Measurements from ENCODE around the gene CHRND.
A peak's percentile ranks its signal among the peaks of the same experiment; 100 is the strongest.

Gene CHRND

DNA sequence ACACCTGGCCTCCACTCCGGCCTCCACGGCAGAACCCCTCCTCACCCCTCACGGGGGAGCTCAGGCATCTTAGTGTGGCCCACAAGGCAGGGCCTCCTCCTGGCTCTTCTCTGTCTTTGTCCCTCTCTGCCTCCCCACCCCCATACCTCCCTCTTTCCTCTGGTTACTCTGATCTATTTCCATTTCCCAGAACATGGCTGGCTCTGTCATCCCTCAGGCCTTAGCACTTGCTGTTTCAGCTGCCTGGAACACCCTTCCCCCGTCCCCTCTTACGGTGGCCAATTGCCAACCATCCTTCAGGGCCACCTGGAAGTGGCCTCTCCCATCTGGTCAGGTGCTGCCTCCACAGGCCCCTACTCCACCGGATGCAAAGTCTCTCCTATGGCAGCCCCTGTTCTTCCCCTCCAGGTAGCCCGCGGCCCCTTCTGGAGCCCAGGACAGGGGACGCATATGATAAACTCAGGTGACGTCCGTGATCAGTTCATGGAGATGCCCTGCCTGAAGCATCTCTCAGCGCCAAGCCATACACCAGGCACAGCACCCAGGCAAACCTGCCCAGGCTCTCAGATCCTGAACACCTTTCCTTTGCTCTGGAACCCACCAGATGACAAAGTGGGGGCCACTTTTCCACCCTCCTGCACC is 34.7 kb upstream of the CHRND start:
- peak overlapping the region in 1 of 3 experiments; percentile 42 for H3K4me3 Mint-ChIP-seq
- no peak for TF ChIP-seq CTCF (IDR thresholded peaks at IDR 0.05; ENCODE audit: unreplicated experiment in 3 of 3)
- H3K27me3 Mint-ChIP-seq (ENCODE audit: low read depth) = peaks cover 65% of the 10 kb centered on the region

GRCh38 chr2:232492236-232492848 is 33.6 kb upstream of the CHRND start:
- Mint-ChIP-seq H3K27ac (no peak overlapping the region), H3K36me3 (ENCODE audit: low read depth) (no peaks in the 10 kb centered on the region)
- no peak for TF ChIP-seq CTCF (IDR thresholded peaks at IDR 0.05; ENCODE audit: unreplicated experiment in 3 of 3)

More for the DNA sequence above, 34.7 kb upstream of the CHRND start:
- H3K9me3 Mint-ChIP-seq = no peaks in the 10 kb centered on the region
- no peak overlapping the region for H3K27ac Mint-ChIP-seq
- H3K36me3 Mint-ChIP-seq (ENCODE audit: low read depth) = no peaks in the 10 kb centered on the region
- peaks cover 4% of the 10 kb centered on the region for H3K4me1 Mint-ChIP-seq

DNA sequence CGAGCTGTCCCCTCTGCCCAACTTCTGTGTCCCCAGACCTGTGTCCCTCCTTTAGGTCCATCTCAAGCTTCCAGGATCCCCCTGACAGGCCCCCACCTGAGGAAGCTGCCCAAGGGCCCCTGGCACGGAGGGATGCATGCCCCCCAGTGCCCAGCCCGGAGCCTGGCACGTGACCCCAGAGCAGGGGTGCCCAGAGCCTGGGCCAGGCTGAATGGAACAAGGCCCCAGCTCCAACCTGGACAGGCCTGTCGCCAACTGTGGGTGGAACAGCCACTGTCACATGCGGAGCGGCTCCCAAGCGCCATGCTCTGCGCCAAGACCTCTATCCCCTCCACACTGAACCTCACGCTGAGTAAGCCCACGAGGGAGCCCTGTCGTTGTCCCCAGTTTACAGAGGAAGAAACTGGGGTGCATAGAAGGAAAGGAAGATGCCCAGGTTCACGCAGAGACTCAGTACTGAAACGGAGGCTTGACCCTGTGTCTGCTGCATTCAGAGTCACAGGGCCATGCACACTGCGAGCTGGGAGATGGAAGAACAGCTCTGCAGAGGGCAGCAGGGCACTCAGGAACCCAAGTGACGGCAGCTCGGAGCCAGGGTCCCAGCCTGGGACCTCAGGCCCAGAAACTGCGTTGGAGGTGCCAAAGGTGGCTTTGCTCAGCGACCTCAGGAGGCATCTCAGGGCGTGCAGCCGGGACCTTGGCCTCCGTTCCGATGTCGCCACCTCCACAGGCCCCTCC is 32.8 kb upstream of the CHRND start:
- Mint-ChIP-seq H3K36me3 (ENCODE audit: low read depth) (no peaks in the 10 kb centered on the region), H3K9me3 (no peaks in the 10 kb centered on the region)

More at GRCh38 chr2:232492236-232492848, 33.6 kb upstream of the CHRND start:
- peaks cover 4% of the 10 kb centered on the region for H3K4me1 Mint-ChIP-seq
- H3K4me3 Mint-ChIP-seq = no peak overlapping the region
- H3K9me3 Mint-ChIP-seq = no peaks in the 10 kb centered on the region
- H3K27me3 Mint-ChIP-seq (ENCODE audit: low read depth) = peaks cover 59% of the 10 kb centered on the region

DNA sequence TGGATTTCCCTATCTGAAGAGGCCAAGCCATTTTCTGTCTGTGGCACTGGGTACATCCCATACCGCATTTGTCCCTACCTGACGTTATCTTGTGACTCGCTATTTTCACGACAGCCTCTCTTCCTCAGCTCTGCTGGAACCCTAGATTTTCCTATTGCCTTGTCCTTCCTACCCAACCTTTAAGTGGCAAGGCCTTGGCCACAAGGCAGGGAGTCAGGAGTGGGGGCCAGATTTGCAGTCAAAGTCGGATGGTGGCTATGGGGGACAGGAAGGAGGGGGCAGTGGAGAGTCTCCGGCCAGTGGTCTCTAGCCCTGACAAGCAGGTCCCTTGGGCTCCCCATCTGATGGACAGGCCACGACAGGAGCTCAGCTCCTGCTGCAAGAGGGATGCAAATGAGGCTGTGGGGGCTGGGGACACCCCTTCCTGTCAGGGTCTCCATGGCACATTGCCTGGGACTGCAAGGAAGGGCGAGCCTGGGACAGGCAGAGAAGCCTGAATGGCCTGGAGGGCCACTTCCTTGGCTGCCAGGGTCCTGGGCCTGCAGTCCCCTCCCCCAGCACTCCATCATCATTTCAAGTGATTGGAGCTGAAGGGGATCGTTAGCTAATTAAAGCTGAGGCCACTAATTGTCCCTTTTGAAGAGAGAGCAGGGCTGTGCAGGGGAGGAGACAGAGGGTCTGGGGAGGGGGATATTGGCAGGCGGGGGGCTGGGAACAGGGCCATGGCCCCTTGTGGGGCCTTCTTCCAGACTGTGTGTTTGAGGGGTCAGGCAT is 32.1 kb upstream of the CHRND start:
- peaks cover under 1% of the 10 kb centered on the region for H3K4me1 Mint-ChIP-seq
- peaks cover 60% of the 10 kb centered on the region for H3K27me3 Mint-ChIP-seq (ENCODE audit: low read depth)
- H3K9me3 Mint-ChIP-seq = no peaks in the 10 kb centered on the region
- no peak overlapping the region for H3K27ac Mint-ChIP-seq
- TF ChIP-seq CTCF (IDR thresholded peaks at IDR 0.05; ENCODE audit: unreplicated experiment in 3 of 3) = no peak
- no peak overlapping the region for H3K4me3 Mint-ChIP-seq
- H3K36me3 Mint-ChIP-seq (ENCODE audit: low read depth) = no peaks in the 10 kb centered on the region

More for the DNA sequence above, 32.8 kb upstream of the CHRND start:
- no peak overlapping the region for H3K27ac Mint-ChIP-seq
- peaks cover 4% of the 10 kb centered on the region for H3K4me1 Mint-ChIP-seq
- H3K27me3 Mint-ChIP-seq (ENCODE audit: low read depth) = peaks cover 61% of the 10 kb centered on the region
- TF ChIP-seq CTCF (IDR thresholded peaks at IDR 0.05; ENCODE audit: unreplicated experiment in 3 of 3) = no peak
- no peak overlapping the region for H3K4me3 Mint-ChIP-seq

DNA sequence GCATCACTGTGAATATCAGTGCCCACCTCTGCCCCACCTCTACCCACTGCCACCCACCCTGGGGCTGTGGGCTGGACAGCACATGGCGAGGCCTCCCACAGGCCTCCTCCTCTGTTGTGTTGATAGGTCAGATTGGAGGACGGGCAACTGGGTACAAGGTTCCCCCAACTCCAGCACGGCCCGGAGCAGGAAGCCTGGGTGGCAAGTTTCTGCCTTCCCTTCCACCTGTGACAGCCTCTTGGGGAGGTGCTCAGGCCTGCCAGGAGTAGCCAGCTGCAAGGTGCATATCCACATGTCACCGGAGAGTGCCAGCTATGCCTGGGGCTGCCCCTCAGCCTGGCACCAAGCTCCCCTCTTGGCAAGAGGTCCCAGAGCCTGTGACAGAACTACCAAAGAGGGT is 31.4 kb upstream of the CHRND start:
- no peak for TF ChIP-seq CTCF (IDR thresholded peaks at IDR 0.05; ENCODE audit: unreplicated experiment in 3 of 3)
- Mint-ChIP-seq H3K4me3 (no peak overlapping the region), H3K4me1 (no peaks in the 10 kb centered on the region), H3K36me3 (ENCODE audit: low read depth) (no peaks in the 10 kb centered on the region), H3K27me3 (ENCODE audit: low read depth) (peaks cover 60% of the 10 kb centered on the region), H3K9me3 (no peaks in the 10 kb centered on the region), H3K27ac (no peak overlapping the region)
